SK-N-SH (cell line): ENCODE measurements around the gene DOCK8. TPM values are rescaled to one million over a fixed set of nuclear protein-coding genes. Genes with fewer than 3 reads are reported as not detected.

Source experiments
- CTCF ChIA-PET: fragments of 300-600, 350-600 bp; formaldehyde crosslinking; extraction: SDS; loops from one replicate; lab custom pipeline; 2021; lab: Yijun Ruan, JAX
- POLR2A ChIA-PET: fragments of 350-600 bp; sonication (Branson Sonifier 250); formaldehyde crosslinking; extraction: SDS; loops from one replicate; lab custom pipeline; 2020; ENCODE audit warnings: antibody characterized with exemption, inconsistent platforms; lab: Yijun Ruan, JAX
- DNase-seq: peaks from one replicate; pipeline ENCODE4 v3.0.0; 2012
- H2AFZ ChIP-seq: fragments of 200-600 bp; sonication (generic); 2 replicates; pipeline ENCODE4 v1.8.1; 2016; ENCODE audit warnings: antibody characterized with exemption, mild to moderate bottlenecking, low read depth
- H3F3A ChIP-seq: fragments of 200-600 bp; sonication (generic); replicated peaks from 2 replicates; pipeline ENCODE3; 2016; ENCODE audit warnings: antibody characterized with exemption, mild to moderate bottlenecking; ENCODE audit not compliant: insufficient read depth
- H3K27ac ChIP-seq, 2 experiments: fragments of 200-500 bp in 1 of 2; fragments of 200-600 bp in 1 of 2; sonication (Bioruptor generic) in 1 of 2; sonication (generic), shearing (Covaris generic) in 1 of 2; 2 replicates each; pipeline versions ENCODE4 v1.5.1 to v1.6.1; 2014 to 2016; ENCODE audit warnings: low read depth in 2 of 2, inconsistent platforms in 1 of 2, low read length in 1 of 2, mild to moderate bottlenecking in 1 of 2, mixed read lengths in 1 of 2
- H3K27me3 ChIP-seq: fragments of 200-600 bp; sonication (generic), shearing (Covaris generic); 2 replicates; pipeline ENCODE4 v1.6.1; 2016; ENCODE audit warnings: mixed run types; ENCODE audit not compliant: insufficient read depth
- H3K36me3 ChIP-seq, 2 experiments: fragments of 200-500 bp in 1 of 2; fragments of 200-600 bp in 1 of 2; sonication (Bioruptor generic) in 1 of 2; sonication (generic) in 1 of 2; replicated peaks in 1 of 2; 2 replicates each; pipeline versions ENCODE3 to v1.5.1; 2014 to 2016; ENCODE audit warnings: low read length in 1 of 2, mild to moderate bottlenecking in 1 of 2; ENCODE audit not compliant: insufficient read depth in 2 of 2, control insufficient read depth in 1 of 2
- H3K4me1 ChIP-seq, 2 experiments: fragments of 200-500 bp in 1 of 2; fragments of 200-600 bp in 1 of 2; sonication (Bioruptor generic) in 1 of 2; sonication (generic), shearing (Covaris generic) in 1 of 2; 2 replicates each; pipeline versions ENCODE4 v1.5.1 to v1.6.1; 2014 to 2016; ENCODE audit warnings: low read depth in 1 of 2, low read length in 1 of 2, mixed run types in 1 of 2; ENCODE audit not compliant: insufficient read depth in 2 of 2, control insufficient read depth in 1 of 2
- H3K4me2 ChIP-seq: fragments of 200-600 bp; sonication (generic), shearing (Covaris generic); 2 replicates; pipeline ENCODE4 v1.6.1; 2017; ENCODE audit warnings: mixed run types
- H3K4me3 ChIP-seq, 2 experiments: fragments of 200-500 bp in 1 of 2; fragments of 200-600 bp in 1 of 2; sonication (Bioruptor generic) in 1 of 2; sonication (generic), shearing (Covaris generic) in 1 of 2; 2 replicates each; pipeline versions ENCODE4 v1.5.1 to v1.8.1; 2014 to 2016; ENCODE audit warnings: low read depth in 2 of 2, inconsistent platforms in 1 of 2, low read length in 1 of 2, mild to moderate bottlenecking in 1 of 2, mixed read lengths in 1 of 2, moderate library complexity in 1 of 2
- H3K79me2 ChIP-seq: fragments of 200-600 bp; sonication (generic); 2 replicates; pipeline ENCODE4 v1.8.1; 2017; ENCODE audit warnings: mild to moderate bottlenecking; ENCODE audit not compliant: insufficient read depth
- H3K9ac ChIP-seq: fragments of 200-600 bp; sonication (generic); 2 replicates; pipeline ENCODE4 v1.6.1; 2017; ENCODE audit warnings: mixed run types
- H3K9me2 ChIP-seq: fragments of 200-600 bp; sonication (generic); 2 replicates; pipeline ENCODE4 v1.6.1; 2017; ENCODE audit warnings: mixed run types
- H3K9me3 ChIP-seq: fragments of 200-600 bp; sonication (generic); 2 replicates; pipeline ENCODE4 v1.6.1; 2017; ENCODE audit warnings: mixed run types, mild to moderate bottlenecking, moderate library complexity
- H4K20me1 ChIP-seq: fragments of 200-600 bp; sonication (generic); 2 replicates; pipeline ENCODE4 v1.6.1; 2017; ENCODE audit warnings: mild to moderate bottlenecking, mixed run types; ENCODE audit not compliant: insufficient read depth
- GATA2 ChIP-seq: sonication (generic); formaldehyde crosslinking; IDR thresholded peaks from 2 replicates; pipeline ENCODE4 v1.5.0; 2020; ENCODE audit warnings: mild to moderate bottlenecking, missing genetic modification reagents
- RFX5 ChIP-seq: IDR thresholded peaks from 2 replicates; pipeline ENCODE4 v1.6.1; 2012; ENCODE audit warnings: mild to moderate bottlenecking, improper control_type of control experiment, low read length
- SMC3 ChIP-seq: IDR thresholded peaks from 2 replicates; pipeline ENCODE4 v1.6.1; 2012; ENCODE audit warnings: low read depth, low read length, improper control_type of control experiment
- TCF12 ChIP-seq: IDR thresholded peaks from 2 replicates; pipeline ENCODE4 v1.4.0; 2012
- WGBS: methylation state at CpG from one replicate; pipeline ENCODE4 v1.1.6; 2017; ENCODE audit warnings: low lambda C conversion rate; 5-methylcytosine and 5-hydroxymethylcytosine counted together
- polyA plus RNA-seq, 3 experiments: library from polyadenylated mRNA; depleted of rRNA; stranded (reverse); fragments of >200 nt; gene quantifications; 2 replicates each; pipeline ENCODE4 v1.2.3, GENCODE V29; 2012
- TF ChIP-seq, protein P1 (sequence below): IDR thresholded peaks from 2 replicates; pipeline ENCODE4; 2012
- TF ChIP-seq, protein P2 (sequence below): fragments of 200-600 bp; sonication (generic); IDR thresholded peaks from 2 replicates; pipeline ENCODE4 v1.6.1; 2017; ENCODE audit warnings: antibody characterized with exemption, mild to moderate bottlenecking, moderate library complexity

DOCK8 gene
- polyA plus RNA-seq, 1 of the 3 experiments (the other 2 are of a cell fraction) = not detected

DNA sequence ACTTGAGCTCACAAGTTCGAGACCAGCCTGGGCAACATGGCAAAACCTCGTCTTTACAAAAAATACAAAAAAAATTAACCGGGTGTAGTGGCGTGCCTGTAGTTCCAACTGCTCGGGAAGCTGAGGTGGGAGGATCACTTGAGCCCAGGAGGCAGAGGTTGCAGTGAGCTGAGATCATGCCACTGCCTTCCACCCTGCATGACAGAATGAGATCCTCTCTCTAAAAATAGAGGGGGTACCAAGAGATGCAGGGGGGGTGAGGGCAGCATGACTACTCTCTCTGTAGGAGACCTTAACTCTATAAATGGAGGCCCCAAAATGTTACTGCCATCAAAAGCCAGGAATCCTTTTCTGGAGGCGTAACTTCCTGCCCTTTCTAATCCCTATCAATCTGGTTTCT, 243.9 kb downstream of the DOCK8 start:
- Histone ChIP-seq H3K9me3 (no peaks in the 10 kb centered on the region), H3K9me2 (no peaks in the 10 kb centered on the region), H3F3A (no peaks in the 10 kb centered on the region), H4K20me1 (no peaks in the 10 kb centered on the region), H3K9ac (no peak overlapping the region), H3K4me2 (no peak overlapping the region), H3K27ac (no peak overlapping the region), H3K36me3 (no peaks in the 10 kb centered on the region), H3K4me1 (no peaks in the 10 kb centered on the region), H2AFZ (no peak overlapping the region), H3K4me3 (no peak overlapping the region), H3K27me3 (peaks cover 23% of the 10 kb centered on the region; the same call in 1 of the 2 replicates), H3K79me2 (no peaks in the 10 kb centered on the region)
- WGBS = 8% methylated on average over 6 of the region's 6 CpGs
- ChIA-PET CTCF (no interaction called here), POLR2A (no interaction called here)
- DNase-seq = no peak
- TF ChIP-seq, protein P1, sequence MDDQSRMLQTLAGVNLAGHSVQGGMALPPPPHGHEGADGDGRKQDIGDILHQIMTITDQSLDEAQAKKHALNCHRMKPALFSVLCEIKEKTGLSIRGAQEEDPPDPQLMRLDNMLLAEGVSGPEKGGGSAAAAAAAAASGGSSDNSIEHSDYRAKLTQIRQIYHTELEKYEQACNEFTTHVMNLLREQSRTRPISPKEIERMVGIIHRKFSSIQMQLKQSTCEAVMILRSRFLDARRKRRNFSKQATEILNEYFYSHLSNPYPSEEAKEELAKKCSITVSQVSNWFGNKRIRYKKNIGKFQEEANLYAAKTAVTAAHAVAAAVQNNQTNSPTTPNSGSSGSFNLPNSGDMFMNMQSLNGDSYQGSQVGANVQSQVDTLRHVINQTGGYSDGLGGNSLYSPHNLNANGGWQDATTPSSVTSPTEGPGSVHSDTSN = no peak

DNA sequence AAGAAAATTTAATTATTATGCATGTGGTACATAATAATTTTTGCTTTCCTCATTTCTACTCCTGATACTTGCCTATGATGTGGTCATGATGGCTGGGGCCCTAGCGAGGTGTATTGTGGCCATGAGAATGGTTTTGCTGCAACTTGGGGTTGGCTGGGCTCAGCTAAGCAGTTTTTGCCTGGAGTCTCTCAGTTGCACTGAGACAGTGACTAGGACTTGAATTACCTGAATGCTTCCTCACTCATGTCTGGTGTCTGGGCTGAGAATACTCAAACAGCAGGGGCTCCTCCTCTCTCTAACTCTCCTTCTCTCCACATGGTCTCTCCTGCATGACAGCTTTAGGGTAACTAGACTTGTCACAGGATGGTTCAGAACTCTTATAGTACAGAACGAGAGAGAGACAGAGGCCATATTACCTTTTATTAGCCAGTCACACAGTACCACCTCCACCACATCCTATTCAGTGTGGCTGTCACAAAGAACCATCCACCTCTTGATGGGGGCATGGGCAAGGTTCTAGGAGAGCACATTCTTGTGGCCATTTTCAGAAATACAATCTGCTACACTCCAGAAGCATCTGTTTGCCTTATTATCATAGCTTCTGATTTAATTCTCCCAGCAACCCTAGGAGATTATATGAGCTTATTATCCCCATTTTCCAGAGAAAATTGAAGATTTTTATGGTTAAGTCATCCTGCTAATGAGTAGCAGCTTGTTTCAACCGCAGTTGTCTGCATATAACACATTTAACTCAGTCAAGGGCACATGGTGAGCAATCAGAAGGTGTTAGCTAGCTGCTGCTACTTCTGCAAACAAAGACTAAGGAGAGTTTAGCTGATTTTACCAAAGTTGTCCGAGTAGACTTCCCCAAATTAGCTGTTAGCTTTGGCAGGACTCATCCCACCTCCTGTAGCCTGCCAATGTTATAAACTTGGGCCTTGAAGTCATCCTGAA, 245.1 kb downstream of the DOCK8 start:
- no peaks in the 10 kb centered on the region for H3K9me3 ChIP-seq
- H3K4me2 ChIP-seq = no peak overlapping the region
- CTCF ChIA-PET = interaction anchor here (0.7 to 1.1 kb wide), 2 partner anchors 9 to 12 kb away, joined by 3 read pairs; no protein-coding TSS in a partner anchor
- H3K9ac ChIP-seq = no peak overlapping the region
- H3K9me2 ChIP-seq = no peaks in the 10 kb centered on the region
- no peak for DNase-seq
- H3K79me2 ChIP-seq = no peaks in the 10 kb centered on the region
- H3F3A ChIP-seq = no peaks in the 10 kb centered on the region
- H4K20me1 ChIP-seq = no peaks in the 10 kb centered on the region
- no peaks in the 10 kb centered on the region for H3K4me1 ChIP-seq
- H3K27me3 ChIP-seq = peaks cover 32% of the 10 kb centered on the region; the same call in 1 of the 2 replicates
- POLR2A ChIA-PET = no interaction called here
- H3K4me3 ChIP-seq = no peak overlapping the region
- H2AFZ ChIP-seq = no peak overlapping the region
- no peak for TF ChIP-seq TCF12
- WGBS = 8% methylated on average over 4 of the region's 4 CpGs
- H3K36me3 ChIP-seq = no peaks in the 10 kb centered on the region
- H3K27ac ChIP-seq = no peak overlapping the region

DNA sequence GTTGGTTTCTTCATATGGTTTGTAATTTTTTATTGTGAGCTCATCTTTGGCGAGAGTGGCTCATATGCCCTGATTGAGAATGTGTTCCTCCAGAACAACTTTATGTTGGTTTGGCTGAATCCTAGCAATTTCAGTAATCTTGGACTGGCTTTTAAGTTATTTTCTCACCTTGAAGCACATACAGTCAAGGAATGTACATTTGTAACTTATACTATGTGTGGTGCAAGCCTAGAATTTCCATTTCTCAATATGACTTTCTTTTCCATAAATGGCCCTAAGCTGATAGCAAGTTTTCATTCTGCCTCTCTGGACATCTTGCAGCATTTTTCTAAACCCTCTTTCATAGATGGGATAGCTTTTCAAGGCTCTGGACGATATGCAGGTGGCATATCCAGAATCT, 247.5 kb downstream of the DOCK8 start:
- TF ChIP-seq SMC3 (no peak), GATA2 (CRISPR knock-in tag) (no peak), RFX5 (no peak)
- TF ChIP-seq, protein P2, sequence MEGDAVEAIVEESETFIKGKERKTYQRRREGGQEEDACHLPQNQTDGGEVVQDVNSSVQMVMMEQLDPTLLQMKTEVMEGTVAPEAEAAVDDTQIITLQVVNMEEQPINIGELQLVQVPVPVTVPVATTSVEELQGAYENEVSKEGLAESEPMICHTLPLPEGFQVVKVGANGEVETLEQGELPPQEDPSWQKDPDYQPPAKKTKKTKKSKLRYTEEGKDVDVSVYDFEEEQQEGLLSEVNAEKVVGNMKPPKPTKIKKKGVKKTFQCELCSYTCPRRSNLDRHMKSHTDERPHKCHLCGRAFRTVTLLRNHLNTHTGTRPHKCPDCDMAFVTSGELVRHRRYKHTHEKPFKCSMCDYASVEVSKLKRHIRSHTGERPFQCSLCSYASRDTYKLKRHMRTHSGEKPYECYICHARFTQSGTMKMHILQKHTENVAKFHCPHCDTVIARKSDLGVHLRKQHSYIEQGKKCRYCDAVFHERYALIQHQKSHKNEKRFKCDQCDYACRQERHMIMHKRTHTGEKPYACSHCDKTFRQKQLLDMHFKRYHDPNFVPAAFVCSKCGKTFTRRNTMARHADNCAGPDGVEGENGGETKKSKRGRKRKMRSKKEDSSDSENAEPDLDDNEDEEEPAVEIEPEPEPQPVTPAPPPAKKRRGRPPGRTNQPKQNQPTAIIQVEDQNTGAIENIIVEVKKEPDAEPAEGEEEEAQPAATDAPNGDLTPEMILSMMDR = no peak
- peaks cover 24% of the 10 kb centered on the region; the same call in 1 of the 2 replicates for H3K27me3 ChIP-seq
- no peaks in the 10 kb centered on the region for H3K36me3 ChIP-seq
- no peaks in the 10 kb centered on the region for H3K79me2 ChIP-seq
- DNase-seq = no peak
- H3K9me2 ChIP-seq = no peaks in the 10 kb centered on the region
- no peaks in the 10 kb centered on the region for H3K9me3 ChIP-seq
- H3K4me2 ChIP-seq = no peak overlapping the region
- CTCF ChIA-PET = no interaction called here
- H2AFZ ChIP-seq = no peak overlapping the region
- H3K4me3 ChIP-seq = no peak overlapping the region
- H3K9ac ChIP-seq = no peak overlapping the region
- WGBS = 3% methylated on average over 2 of the region's 2 CpGs
- POLR2A ChIA-PET = no interaction called here
- H4K20me1 ChIP-seq = no peaks in the 10 kb centered on the region
- no peaks in the 10 kb centered on the region for H3F3A ChIP-seq
- H3K27ac ChIP-seq = no peak overlapping the region
- H3K4me1 ChIP-seq = no peaks in the 10 kb centered on the region
